OCI-LY3 (cell line): ENCODE data around the gene WFDC10A.

ENCODE experiments used
- EZH2phosphoT487 ChIP-seq: fragments of 200-600 bp; shearing (Covaris generic); IDR thresholded peaks from 2 replicates; pipeline ENCODE4 v1.6.1; 2018; ENCODE audit warnings: antibody characterized with exemption, mixed run types, low read depth
- TF ChIP-seq, protein P1 (sequence below): fragments of 200-600, 300-600 bp; sonication (generic); IDR thresholded peaks from 2 replicates; pipeline ENCODE4 v1.5.1; 2014; ENCODE audit warnings: antibody characterized with exemption, low read length, low read depth

DNA sequence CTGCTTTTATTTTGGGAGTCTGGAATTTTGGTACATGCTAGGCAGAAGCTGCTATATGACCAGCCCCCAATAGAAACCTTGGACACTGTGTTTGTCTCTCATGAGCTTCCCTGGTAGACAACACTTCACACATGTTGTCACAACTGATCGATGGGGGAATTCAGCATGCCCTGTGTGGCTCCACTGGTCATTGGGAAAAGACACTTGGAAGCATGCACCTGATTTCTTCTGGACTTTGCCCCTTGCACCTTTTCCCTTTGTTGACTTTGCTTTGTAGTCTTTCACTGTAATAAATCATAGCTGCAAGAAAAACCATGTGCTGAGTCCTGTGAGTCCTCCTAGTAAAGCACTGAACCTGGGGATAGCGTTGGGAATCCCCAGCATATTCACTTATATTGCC is 7.9 kb upstream of the WFDC10A start:
- TF ChIP-seq, protein P1, sequence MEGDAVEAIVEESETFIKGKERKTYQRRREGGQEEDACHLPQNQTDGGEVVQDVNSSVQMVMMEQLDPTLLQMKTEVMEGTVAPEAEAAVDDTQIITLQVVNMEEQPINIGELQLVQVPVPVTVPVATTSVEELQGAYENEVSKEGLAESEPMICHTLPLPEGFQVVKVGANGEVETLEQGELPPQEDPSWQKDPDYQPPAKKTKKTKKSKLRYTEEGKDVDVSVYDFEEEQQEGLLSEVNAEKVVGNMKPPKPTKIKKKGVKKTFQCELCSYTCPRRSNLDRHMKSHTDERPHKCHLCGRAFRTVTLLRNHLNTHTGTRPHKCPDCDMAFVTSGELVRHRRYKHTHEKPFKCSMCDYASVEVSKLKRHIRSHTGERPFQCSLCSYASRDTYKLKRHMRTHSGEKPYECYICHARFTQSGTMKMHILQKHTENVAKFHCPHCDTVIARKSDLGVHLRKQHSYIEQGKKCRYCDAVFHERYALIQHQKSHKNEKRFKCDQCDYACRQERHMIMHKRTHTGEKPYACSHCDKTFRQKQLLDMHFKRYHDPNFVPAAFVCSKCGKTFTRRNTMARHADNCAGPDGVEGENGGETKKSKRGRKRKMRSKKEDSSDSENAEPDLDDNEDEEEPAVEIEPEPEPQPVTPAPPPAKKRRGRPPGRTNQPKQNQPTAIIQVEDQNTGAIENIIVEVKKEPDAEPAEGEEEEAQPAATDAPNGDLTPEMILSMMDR: no peak
- no peak for TF ChIP-seq EZH2phosphoT487
